ENCODE data around the gene CES5A.

DNA sequence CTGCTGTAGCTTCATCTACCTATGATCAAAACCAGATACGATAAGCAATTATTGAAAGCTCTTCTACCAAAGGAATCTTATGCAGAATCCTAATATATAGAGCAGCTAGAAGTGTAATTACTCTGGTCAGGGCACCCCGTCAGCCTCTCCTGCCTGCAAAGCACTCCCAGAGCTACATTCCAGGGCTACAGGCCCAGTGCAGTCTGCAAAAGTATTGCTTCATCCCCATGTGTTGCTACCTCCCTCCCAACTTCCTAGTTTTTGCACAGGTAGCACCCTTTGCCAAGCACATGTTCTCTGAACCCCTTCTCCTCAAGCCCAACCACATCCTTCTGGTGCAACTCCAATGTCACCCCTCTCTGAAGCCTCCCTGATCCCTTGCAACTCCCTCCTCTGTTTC lies 7.0 kb downstream of the CES5A start:
- TF ChIP-seq, protein P1, sequence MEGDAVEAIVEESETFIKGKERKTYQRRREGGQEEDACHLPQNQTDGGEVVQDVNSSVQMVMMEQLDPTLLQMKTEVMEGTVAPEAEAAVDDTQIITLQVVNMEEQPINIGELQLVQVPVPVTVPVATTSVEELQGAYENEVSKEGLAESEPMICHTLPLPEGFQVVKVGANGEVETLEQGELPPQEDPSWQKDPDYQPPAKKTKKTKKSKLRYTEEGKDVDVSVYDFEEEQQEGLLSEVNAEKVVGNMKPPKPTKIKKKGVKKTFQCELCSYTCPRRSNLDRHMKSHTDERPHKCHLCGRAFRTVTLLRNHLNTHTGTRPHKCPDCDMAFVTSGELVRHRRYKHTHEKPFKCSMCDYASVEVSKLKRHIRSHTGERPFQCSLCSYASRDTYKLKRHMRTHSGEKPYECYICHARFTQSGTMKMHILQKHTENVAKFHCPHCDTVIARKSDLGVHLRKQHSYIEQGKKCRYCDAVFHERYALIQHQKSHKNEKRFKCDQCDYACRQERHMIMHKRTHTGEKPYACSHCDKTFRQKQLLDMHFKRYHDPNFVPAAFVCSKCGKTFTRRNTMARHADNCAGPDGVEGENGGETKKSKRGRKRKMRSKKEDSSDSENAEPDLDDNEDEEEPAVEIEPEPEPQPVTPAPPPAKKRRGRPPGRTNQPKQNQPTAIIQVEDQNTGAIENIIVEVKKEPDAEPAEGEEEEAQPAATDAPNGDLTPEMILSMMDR (IDR thresholded peaks at IDR 0.05; ENCODE audit: low read depth, low read length) = no peak
- TF ChIP-seq EZH2phosphoT487 (IDR thresholded peaks at IDR 0.05; ENCODE audit: low read depth) = no peak
